PFSK-1 (cell line): ENCODE measurements around the gene TTC21B.

Source experiments
- FOXP2 ChIP-seq: optimal IDR thresholded peaks from 2 replicates; pipeline ENCODE3; 2011; ENCODE audit warnings: borderline replicate concordance, control low read depth, inconsistent platforms; ENCODE audit not compliant: insufficient read depth; ENCODE audit errors: extremely low read length, extremely low read depth
- POLR2AphosphoS5 ChIP-seq: IDR thresholded peaks from 2 replicates; pipeline ENCODE4 v1.6.1; 2012; ENCODE audit warnings: low read depth, mild to moderate bottlenecking, control low read depth, low read length, moderate library complexity
- SIN3A ChIP-seq: IDR thresholded peaks from 2 replicates; pipeline ENCODE4 v1.6.1; 2012; ENCODE audit warnings: mild to moderate bottlenecking, low read length, moderate library complexity, borderline replicate concordance; ENCODE audit not compliant: insufficient read depth
- TAF1 ChIP-seq: IDR thresholded peaks from 2 replicates; pipeline ENCODE4 v1.6.1; 2012; ENCODE audit warnings: low read length, control low read depth, borderline replicate concordance; ENCODE audit not compliant: insufficient read depth
- TF ChIP-seq, protein P1 (sequence below), 2 experiments: IDR thresholded peaks; 2 replicates each; pipeline versions ENCODE4 v1.6.1 to v1.8.0; 2011 to 2012; ENCODE audit warnings: low read depth in 2 of 2, low read length in 2 of 2, control low read depth in 1 of 2, inconsistent platforms in 1 of 2, mild to moderate bottlenecking in 1 of 2, moderate library complexity in 1 of 2; ENCODE audit not compliant: insufficient read depth in 1 of 2

TTC21B gene

GRCh38 chr2:165924946-165925345, 28.6 kb downstream of the TTC21B start:
- no peak for TF ChIP-seq SIN3A
- no peak for TF ChIP-seq FOXP2
- TF ChIP-seq, protein P1, sequence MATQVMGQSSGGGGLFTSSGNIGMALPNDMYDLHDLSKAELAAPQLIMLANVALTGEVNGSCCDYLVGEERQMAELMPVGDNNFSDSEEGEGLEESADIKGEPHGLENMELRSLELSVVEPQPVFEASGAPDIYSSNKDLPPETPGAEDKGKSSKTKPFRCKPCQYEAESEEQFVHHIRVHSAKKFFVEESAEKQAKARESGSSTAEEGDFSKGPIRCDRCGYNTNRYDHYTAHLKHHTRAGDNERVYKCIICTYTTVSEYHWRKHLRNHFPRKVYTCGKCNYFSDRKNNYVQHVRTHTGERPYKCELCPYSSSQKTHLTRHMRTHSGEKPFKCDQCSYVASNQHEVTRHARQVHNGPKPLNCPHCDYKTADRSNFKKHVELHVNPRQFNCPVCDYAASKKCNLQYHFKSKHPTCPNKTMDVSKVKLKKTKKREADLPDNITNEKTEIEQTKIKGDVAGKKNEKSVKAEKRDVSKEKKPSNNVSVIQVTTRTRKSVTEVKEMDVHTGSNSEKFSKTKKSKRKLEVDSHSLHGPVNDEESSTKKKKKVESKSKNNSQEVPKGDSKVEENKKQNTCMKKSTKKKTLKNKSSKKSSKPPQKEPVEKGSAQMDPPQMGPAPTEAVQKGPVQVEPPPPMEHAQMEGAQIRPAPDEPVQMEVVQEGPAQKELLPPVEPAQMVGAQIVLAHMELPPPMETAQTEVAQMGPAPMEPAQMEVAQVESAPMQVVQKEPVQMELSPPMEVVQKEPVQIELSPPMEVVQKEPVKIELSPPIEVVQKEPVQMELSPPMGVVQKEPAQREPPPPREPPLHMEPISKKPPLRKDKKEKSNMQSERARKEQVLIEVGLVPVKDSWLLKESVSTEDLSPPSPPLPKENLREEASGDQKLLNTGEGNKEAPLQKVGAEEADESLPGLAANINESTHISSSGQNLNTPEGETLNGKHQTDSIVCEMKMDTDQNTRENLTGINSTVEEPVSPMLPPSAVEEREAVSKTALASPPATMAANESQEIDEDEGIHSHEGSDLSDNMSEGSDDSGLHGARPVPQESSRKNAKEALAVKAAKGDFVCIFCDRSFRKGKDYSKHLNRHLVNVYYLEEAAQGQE (IDR thresholded peaks at IDR 0.05; ENCODE audit: insufficient read depth in 1 of 2, low read depth in 2 of 2, low read length in 2 of 2), result no peak
- TF ChIP-seq TAF1, result no peak
- no peak for TF ChIP-seq POLR2AphosphoS5

DNA sequence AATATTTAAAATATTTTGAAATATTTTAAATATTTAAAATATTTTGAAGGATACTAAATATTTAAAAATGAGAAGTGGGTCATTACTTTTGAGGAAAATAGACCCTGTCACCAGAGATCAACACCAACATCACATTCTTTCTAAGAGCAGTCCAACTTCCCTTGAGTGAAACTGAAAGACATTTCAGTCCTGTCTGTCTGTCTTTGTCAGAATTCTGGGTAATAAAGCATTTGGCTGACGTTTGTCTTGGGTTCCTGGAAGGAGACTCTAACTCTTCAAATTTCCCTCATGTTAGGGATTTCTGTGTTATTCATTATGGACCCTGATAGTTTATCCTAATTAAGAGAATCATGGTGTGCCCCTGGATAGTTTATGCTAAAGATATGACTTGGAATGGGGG, 32.8 kb downstream of the TTC21B start:
- TF ChIP-seq FOXP2 (no peak), SIN3A (no peak), POLR2AphosphoS5 (no peak), TAF1 (no peak)
- TF ChIP-seq, protein P1 (IDR thresholded peaks at IDR 0.05; ENCODE audit: insufficient read depth in 1 of 2, low read depth in 2 of 2, low read length in 2 of 2), result no peak

DNA sequence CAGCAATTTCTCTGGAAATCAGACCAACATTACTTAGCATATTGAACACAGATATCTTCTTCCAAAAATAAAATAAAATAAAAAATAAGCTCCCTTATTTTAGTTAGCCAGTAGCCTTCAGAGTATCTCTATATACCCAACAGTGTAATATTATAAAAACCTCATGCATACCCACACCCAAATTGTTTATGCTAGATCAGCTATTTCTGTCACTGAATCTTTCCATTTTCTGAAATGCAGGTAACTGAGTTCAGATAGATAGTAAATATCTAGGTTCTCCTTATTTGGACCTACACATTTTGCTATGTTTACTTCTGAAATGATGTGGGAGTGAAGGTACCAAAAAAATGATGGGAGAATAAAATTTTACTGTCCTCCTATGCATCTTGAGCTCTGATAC, 39.9 kb downstream of the TTC21B start:
- no peak for TF ChIP-seq SIN3A
- TF ChIP-seq FOXP2, result no peak
- TF ChIP-seq, protein P1 (IDR thresholded peaks at IDR 0.05; ENCODE audit: insufficient read depth in 1 of 2, low read depth in 2 of 2, low read length in 2 of 2), result no peak
- no peak for TF ChIP-seq POLR2AphosphoS5
- TF ChIP-seq TAF1, result no peak

DNA sequence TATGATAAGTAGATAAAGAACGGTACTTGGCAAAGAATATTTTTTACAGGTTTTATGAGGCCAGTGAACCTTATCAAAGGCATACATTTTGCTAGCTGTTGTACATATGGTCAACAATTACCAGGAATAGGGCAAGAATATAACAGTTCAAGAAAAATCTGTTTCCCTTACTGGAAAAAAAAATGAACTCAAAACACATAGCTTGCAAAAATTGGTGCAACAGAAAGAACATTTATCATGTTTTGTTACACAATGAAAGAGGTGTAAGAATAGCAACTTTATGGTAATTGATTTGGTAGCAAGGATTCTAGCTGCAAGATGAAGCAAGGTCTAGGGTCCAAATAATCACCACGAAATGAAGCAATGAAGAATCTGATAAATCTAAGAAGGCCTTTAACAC, 41.6 kb downstream of the TTC21B start:
- TF ChIP-seq TAF1 (no peak), FOXP2 (no peak), POLR2AphosphoS5 (no peak), SIN3A (no peak)
- TF ChIP-seq, protein P1 (IDR thresholded peaks at IDR 0.05; ENCODE audit: insufficient read depth in 1 of 2, low read depth in 2 of 2, low read length in 2 of 2), result no peak

DNA sequence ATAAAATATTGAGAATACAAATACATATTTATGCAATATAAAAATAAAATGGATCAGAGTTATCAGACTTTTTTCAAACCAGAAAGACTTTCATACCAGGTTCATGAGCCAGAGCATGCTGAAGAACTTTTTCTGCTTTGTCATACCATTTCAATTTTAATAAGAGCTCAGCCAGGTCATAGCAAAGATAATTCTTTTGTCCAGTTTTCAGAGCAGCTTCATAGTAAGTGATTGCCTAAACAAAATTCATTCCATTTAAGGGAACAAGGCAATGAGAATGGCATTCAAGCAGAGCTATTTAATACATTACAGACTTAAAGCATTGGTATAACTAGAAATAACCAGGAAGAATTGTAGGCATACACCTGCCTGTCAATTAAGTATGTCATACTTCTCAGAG, 42.3 kb downstream of the TTC21B start:
- no peak for TF ChIP-seq FOXP2
- TF ChIP-seq SIN3A, result no peak
- TF ChIP-seq POLR2AphosphoS5, result no peak
- no peak for TF ChIP-seq TAF1
- TF ChIP-seq, protein P1 (IDR thresholded peaks at IDR 0.05; ENCODE audit: insufficient read depth in 1 of 2, low read depth in 2 of 2, low read length in 2 of 2), result no peak
